ENCODE results near the gene PELI2. TPM values are rescaled to one million over a fixed set of nuclear protein-coding genes. Genes with fewer than 3 reads are reported as not detected.

PELI2 gene
- total and polyA plus RNA-seq, 2 of the 4 experiments (the other 2 are of a cell fraction): 6.0 to 36.7 TPM

DNA sequence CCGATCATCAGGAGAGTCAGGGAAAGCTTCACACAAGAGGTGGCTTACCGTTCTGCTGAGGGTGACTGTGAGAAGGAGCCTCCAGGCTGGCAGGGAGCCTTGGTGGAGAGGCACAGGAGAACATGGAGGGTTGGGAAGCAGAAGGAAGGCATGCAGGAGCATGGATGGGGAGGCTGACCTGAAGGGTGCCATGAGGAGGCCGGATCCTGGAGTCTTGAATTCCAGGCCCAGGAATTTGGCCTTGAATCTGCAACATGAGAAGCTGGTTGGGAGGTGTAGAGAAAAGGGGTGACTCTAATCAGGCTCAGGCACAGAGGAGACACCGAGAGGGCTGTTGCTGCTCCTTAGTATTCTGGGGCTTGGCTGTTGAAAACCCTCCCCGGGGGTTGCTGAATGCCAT, 130.2 kb downstream of the PELI2 start:
- peaks cover 3% of the 10 kb centered on the region; the same call in 1 of the 2 replicates for H3K36me3 ChIP-seq (ENCODE audit: control insufficient read depth, insufficient read depth, low read length)
- no peak overlapping the region; the same call in 1 of the 2 replicates for H3K23ac ChIP-seq (ENCODE audit: low read depth, low read length)
- no peak overlapping the region for H3K9ac ChIP-seq (ENCODE audit: low read depth, low read length)
- no CpG with 5 or more reads among the region's 5 CpGs for WGBS, 2 experiments (ENCODE audit: extremely low coverage in 2 of 2, insufficient read length in 1 of 2)
- intact Hi-C loops (cut with micrococcal nuclease) (no loop called here), dilution Hi-C loops (cut with HindIII; ENCODE audit: low sequenced_read_pairs, unreplicated experiment) (no loop called here), in situ Hi-C loops (cut with MboI; ENCODE audit: low sequenced_read_pairs) (no loop called here)
- H3K56ac ChIP-seq (ENCODE audit: extremely low read depth, insufficient read depth, low read length): no peak overlapping the region
- H3K4ac ChIP-seq (ENCODE audit: low read depth, low read length): no peak overlapping the region
- H3K18ac ChIP-seq (ENCODE audit: low read depth, low read length): no peak overlapping the region
- H3K4me2 ChIP-seq (ENCODE audit: low read depth, low read length): no peak overlapping the region
- H2BK20ac ChIP-seq (ENCODE audit: low read depth, low read length): no peak overlapping the region
- H3K79me1 ChIP-seq (ENCODE audit: low read depth in 1 of 2, low read length in 2 of 2): peaks cover 4 to 25% of the 10 kb centered on the region in 2 experiments
- no peak overlapping the region for H2BK120ac ChIP-seq (ENCODE audit: low read depth, low read length)
- ATAC-seq (ENCODE audit: low read depth) (no peak), DNase-seq (no peak)
- H4K8ac ChIP-seq (ENCODE audit: low read depth in 2 of 2, low read length in 2 of 2): no peak overlapping the region
- peaks cover 6% of the 10 kb centered on the region; the same call in 1 of the 2 replicates for H3K9me1 ChIP-seq (ENCODE audit: insufficient read depth, low read length)
- no peaks in the 10 kb centered on the region for H3K9me3 ChIP-seq (ENCODE audit: control insufficient read depth, insufficient read depth, low read length)
- H2AK9ac ChIP-seq (replicated peaks; ENCODE audit: low read depth, low read length, poor library complexity): no peak overlapping the region
- no peak overlapping the region for H2AFZ ChIP-seq (replicated peaks; ENCODE audit: low read length, poor library complexity)
- H4K20me1 ChIP-seq (ENCODE audit: insufficient read depth, low read length): no peaks in the 10 kb centered on the region
- TF ChIP-seq MAZ (IDR thresholded peaks at IDR 0.05; ENCODE audit: borderline replicate concordance, low read depth, low read length): no peak
- TF ChIP-seq FOS (IDR thresholded peaks at IDR 0.05; ENCODE audit: low read depth, low read length): no peak
- no peak for TF ChIP-seq MXI1 (IDR thresholded peaks at IDR 0.05; ENCODE audit: borderline replicate concordance, low read depth, low read length)
- TF ChIP-seq, protein P1, sequence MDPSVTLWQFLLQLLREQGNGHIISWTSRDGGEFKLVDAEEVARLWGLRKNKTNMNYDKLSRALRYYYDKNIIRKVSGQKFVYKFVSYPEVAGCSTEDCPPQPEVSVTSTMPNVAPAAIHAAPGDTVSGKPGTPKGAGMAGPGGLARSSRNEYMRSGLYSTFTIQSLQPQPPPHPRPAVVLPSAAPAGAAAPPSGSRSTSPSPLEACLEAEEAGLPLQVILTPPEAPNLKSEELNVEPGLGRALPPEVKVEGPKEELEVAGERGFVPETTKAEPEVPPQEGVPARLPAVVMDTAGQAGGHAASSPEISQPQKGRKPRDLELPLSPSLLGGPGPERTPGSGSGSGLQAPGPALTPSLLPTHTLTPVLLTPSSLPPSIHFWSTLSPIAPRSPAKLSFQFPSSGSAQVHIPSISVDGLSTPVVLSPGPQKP (IDR thresholded peaks at IDR 0.05; ENCODE audit: borderline replicate concordance, low read depth, low read length): no peak
- TF ChIP-seq RCOR1 (IDR thresholded peaks at IDR 0.05; ENCODE audit: insufficient replicate concordance, low read length): no peak
- no peak for TF ChIP-seq CHD1 (IDR thresholded peaks at IDR 0.05; ENCODE audit: low read depth, low read length)
- no peak for TF ChIP-seq RAD21 (IDR thresholded peaks at IDR 0.05; ENCODE audit: low read length)
- no peak for TF ChIP-seq NFE2L2 (IDR thresholded peaks at IDR 0.05; ENCODE audit: low read depth, low read length)
- TF ChIP-seq, protein P2, sequence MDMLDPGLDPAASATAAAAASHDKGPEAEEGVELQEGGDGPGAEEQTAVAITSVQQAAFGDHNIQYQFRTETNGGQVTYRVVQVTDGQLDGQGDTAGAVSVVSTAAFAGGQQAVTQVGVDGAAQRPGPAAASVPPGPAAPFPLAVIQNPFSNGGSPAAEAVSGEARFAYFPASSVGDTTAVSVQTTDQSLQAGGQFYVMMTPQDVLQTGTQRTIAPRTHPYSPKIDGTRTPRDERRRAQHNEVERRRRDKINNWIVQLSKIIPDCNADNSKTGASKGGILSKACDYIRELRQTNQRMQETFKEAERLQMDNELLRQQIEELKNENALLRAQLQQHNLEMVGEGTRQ (IDR thresholded peaks at IDR 0.05; ENCODE audit: low read depth, low read length): no peak
- TF ChIP-seq RFX5 (IDR thresholded peaks at IDR 0.05; ENCODE audit: low read depth, low read length): no peak
- no peak for TF ChIP-seq BHLHE40 (IDR thresholded peaks at IDR 0.05; ENCODE audit: low read depth, low read length)
- no peak for TF ChIP-seq SMC3 (IDR thresholded peaks at IDR 0.05; ENCODE audit: low read depth, low read length)
- no peak for TF ChIP-seq POLR2A (IDR thresholded peaks at IDR 0.05; ENCODE audit: low read depth, low read length)
- no peak for TF ChIP-seq CEBPB (IDR thresholded peaks at IDR 0.05; ENCODE audit: low read depth, low read length)
- TF ChIP-seq, protein P3, sequence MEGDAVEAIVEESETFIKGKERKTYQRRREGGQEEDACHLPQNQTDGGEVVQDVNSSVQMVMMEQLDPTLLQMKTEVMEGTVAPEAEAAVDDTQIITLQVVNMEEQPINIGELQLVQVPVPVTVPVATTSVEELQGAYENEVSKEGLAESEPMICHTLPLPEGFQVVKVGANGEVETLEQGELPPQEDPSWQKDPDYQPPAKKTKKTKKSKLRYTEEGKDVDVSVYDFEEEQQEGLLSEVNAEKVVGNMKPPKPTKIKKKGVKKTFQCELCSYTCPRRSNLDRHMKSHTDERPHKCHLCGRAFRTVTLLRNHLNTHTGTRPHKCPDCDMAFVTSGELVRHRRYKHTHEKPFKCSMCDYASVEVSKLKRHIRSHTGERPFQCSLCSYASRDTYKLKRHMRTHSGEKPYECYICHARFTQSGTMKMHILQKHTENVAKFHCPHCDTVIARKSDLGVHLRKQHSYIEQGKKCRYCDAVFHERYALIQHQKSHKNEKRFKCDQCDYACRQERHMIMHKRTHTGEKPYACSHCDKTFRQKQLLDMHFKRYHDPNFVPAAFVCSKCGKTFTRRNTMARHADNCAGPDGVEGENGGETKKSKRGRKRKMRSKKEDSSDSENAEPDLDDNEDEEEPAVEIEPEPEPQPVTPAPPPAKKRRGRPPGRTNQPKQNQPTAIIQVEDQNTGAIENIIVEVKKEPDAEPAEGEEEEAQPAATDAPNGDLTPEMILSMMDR (conservative IDR thresholded peaks at IDR 0.05; ENCODE audit: low read depth, low read length): no peak
- ChIA-PET CTCF (no interaction called here), POLR2A (ENCODE audit: unreplicated experiment) (no interaction called here)
- no TSS peak for BruUV-seq (replicated peaks)
- peak overlapping the region; percentile 23; the same call in 1 of the 2 replicates for H4K91ac ChIP-seq (ENCODE audit: insufficient read depth, low read depth, low read length)
- no peak overlapping the region for H3K14ac ChIP-seq (replicated peaks; ENCODE audit: low read depth, low read length)
- H3K4me3 ChIP-seq (ENCODE audit: insufficient read depth, low read depth, low read length): no peak overlapping the region
- peaks cover 6% of the 10 kb centered on the region; the same call in 1 of the 2 replicates for H3K4me1 ChIP-seq (ENCODE audit: control insufficient read depth, insufficient read depth, low read length)
- no peak overlapping the region for H4K5ac ChIP-seq (ENCODE audit: low read depth, low read length)
- peak overlapping the region; percentile 62; the same call in 1 of the 2 replicates for H2AK5ac ChIP-seq (ENCODE audit: low read depth, low read length)
- H3K27me3 ChIP-seq (ENCODE audit: control insufficient read depth, insufficient read depth, low read length): no peaks in the 10 kb centered on the region
- H3K27ac ChIP-seq (ENCODE audit: insufficient read depth, low read length): no peak overlapping the region
- H2BK15ac ChIP-seq (ENCODE audit: low read depth, low read length): no peak overlapping the region; the same call in 2 of the 3 replicates
- H2BK5ac ChIP-seq (ENCODE audit: low read depth, low read length, poor library complexity, severe bottlenecking): no peak overlapping the region
